Fibroblast of skin of right biceps (primary cell): Measurements from ENCODE around the gene TSPAN1.
"Not testable (repeated sequence)": the region's sequence is repeated elsewhere in the genome, so short reads cannot be mapped to it uniquely, and the experiment has no call there.

Source experiments
- DNase-seq: peaks from one replicate; pipeline ENCODE4 v3.0.0-alpha.2; 2013

Gene TSPAN1

DNA sequence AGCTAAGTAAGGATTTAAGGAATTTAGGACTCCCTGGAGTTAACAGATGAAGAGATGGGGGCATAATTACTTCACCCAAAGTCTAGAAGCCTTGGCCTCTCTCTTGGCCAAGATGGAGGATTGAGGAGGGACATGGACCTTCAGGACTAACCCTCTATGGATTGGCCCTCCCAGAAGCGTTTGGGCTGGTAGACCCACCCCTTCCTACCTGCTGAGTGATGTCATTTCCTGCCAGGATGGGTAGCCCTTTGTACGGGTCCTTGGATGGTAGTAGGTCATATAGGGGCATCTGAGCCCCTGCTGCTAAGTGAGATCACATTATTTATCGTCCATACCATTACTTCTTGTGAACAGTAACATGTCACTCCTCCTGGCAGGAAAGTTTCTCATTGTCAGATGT, 45.9 kb downstream of the TSPAN1 start:
- no peak for DNase-seq

DNA sequence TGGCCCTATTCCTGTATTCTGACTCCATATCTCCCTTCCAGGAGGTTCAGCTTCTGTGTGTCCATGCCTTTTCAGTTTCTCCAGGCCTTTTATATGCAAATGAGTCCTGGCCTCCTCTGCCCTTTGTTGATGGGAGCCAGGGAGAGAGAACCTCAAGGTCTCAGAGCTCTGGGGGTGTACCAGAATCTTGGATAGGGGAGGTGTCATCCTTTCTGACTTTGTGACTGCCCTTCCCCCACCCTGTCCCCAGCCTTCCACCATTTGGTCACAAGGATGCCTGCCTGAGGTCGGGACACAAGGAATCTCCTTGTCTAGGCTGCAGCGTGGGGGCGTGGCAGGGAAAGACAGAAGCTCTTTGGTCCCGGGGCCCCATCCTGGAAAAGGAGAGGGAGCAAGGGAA, 46.9 kb downstream of the TSPAN1 start:
- no peak for DNase-seq

DNA sequence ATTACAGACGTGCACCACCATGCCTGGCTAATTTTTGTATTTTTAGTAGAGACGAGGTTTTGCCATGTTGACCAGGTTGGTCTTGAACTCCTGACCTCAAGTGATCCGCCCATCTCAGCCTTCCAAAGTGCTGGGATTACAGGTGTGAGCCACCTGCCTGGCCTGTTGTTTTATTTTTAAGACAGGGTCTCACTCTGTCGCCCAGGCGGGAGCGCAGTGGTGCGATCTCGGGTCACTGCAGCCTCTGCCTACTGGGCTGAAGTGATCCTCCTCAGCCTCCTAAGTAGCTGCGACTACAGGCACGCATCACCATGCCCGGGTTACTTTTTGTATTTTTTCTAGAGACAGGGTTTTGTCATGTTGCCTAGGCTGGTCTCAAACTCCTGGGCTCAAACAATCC, 48.2 kb downstream of the TSPAN1 start:
- DNase-seq, result not testable (repeated sequence)

DNA sequence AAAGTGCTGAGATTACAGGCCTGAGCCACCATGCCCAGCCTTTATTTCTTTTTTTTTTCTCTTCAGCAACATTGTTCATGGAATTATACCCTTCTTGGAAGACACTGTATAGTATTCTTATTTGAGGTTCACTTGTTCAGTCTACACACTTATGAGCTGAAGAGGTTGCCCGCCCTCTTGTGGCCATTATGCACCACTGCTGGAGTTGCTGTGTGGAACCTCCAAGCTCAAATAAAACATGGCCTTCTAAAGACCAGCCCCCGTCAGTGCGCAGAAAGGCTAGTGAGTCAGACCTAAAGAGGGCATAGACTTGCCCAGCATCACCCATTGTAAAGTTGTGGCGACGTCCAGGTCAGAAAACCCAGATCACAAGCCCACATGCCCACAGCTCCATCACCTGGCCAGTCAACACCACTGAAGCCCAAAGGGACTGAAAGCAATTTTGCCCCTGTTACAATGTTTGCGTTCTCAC, 48.6 kb downstream of the TSPAN1 start:
- peak; percentile 84 for DNase-seq

DNA sequence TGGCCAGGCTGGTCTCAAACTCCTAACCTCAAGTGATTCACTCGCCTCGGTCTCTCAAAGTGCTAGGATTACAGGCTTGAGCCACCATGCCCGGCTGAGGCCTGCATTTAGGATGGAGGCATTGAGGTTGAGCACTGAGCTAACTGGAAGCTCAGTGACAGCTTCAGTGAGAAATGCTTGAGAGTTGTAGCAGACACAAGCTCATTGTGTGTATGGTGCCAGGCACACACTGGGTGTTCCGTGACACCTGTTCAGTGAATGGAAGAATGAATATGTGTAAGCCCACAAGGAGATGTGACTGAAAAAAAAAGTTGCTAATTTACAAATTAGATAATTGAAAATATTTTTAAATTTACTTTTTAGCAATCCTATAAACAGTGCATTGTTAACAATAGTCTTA, 50.1 kb downstream of the TSPAN1 start:
- DNase-seq, result no peak

DNA sequence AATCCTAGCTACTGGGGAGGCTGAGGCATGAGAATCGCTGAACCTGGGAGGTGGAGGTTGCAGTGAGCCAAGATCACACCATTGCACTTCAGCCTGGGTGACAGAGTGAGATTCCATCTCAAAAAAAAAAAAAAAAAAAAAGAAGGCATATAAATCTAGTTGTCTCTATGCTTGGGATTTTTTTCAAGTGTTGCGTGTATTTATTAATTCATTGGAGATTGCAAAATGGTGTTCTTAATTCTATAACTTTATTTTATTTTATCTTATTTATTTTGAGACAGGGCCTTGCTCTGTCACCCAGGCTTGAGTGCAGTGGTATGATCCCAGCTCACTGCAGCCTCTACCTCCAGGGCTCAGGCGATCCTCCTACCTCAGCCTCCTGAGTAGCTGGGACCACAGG, 56.3 kb downstream of the TSPAN1 start:
- not testable (repeated sequence) for DNase-seq
